HFF-Myc (cell line): Measurements from ENCODE around the gene CMBL.

ENCODE experiments used
- DNase-seq: peaks from one replicate; pipeline ENCODE4 v3.0.0-alpha.2; 2011; ENCODE audit warnings: low read depth; ENCODE audit errors: extremely low read depth
- H3K4me3 ChIP-seq: replicated peaks from 2 replicates; pipeline ENCODE4 v1.5.1; 2011; ENCODE audit warnings: low read depth, mild to moderate bottlenecking, control low read depth, low read length
- TF ChIP-seq, protein P1 (sequence below): IDR thresholded peaks from 2 replicates; pipeline ENCODE4 v1.5.1; 2012; ENCODE audit warnings: mild to moderate bottlenecking, low read depth, low read length, control low read depth; ENCODE audit errors: missing control alignments

CMBL gene

DNA sequence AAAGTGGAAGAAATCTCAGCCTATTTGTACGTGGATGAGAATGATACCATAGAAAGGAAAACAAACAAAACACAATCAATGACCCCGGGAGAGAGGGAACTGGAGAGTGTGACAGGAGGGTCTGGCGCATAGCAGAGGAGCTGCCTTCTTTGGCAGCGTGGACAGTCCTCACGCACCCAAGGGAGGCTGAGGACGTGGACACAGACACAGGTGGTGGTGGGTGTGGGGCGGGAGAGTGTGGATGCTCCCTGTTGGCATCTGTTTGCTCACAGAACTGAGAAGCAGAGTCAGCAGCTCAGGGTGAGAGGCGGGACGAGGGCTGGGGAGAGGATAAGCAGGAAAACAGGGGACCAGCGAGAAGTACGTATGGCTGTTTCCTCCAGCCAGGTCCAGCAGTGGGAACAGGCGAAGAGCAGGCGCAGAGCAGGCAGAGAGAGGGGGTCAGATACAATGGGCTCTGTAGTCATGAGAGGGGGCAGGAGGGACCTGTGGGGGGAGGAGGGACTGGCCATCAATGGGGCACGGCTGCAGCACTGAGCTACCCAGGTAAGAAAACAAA is 10.0 kb downstream of the CMBL start:
- TF ChIP-seq, protein P1, sequence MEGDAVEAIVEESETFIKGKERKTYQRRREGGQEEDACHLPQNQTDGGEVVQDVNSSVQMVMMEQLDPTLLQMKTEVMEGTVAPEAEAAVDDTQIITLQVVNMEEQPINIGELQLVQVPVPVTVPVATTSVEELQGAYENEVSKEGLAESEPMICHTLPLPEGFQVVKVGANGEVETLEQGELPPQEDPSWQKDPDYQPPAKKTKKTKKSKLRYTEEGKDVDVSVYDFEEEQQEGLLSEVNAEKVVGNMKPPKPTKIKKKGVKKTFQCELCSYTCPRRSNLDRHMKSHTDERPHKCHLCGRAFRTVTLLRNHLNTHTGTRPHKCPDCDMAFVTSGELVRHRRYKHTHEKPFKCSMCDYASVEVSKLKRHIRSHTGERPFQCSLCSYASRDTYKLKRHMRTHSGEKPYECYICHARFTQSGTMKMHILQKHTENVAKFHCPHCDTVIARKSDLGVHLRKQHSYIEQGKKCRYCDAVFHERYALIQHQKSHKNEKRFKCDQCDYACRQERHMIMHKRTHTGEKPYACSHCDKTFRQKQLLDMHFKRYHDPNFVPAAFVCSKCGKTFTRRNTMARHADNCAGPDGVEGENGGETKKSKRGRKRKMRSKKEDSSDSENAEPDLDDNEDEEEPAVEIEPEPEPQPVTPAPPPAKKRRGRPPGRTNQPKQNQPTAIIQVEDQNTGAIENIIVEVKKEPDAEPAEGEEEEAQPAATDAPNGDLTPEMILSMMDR, result no peak
- no peak overlapping the region for H3K4me3 ChIP-seq
- no peak for DNase-seq

DNA sequence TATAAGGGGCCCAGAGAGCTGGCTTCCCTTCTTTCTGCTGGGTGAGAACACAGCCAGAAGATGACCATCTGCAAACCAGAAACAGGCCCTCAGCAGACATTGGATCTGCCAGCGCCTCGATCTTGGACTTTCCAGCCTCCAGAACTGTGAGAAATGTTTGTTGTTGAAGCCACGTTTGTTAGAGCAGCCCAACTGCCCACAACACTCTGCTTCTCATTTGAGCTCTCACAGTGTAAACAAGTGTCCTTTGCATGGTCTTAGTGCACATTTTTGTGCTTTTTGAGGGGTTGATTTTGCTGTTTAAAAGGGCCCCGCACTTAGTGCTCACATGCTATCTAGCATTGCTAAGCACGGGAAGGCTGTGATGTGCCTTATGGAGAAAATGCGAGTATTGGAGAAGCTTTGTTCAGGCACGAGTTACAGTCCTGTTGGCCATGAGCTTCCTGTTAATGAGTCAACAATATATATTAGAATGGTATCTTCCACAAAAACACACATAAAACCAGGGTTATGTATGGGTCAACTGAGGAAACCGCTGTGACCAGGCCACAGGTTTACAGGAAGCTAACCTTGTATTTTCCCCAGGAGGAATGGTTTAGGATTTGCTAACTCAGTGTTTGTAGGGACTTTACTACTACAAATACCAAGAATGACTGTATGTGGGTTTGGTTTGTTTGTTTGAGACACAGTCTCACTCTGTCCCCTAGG is 11.9 kb downstream of the CMBL start:
- DNase-seq, result no peak
- H3K4me3 ChIP-seq, result no peak overlapping the region
- TF ChIP-seq, protein P1, result no peak

DNA sequence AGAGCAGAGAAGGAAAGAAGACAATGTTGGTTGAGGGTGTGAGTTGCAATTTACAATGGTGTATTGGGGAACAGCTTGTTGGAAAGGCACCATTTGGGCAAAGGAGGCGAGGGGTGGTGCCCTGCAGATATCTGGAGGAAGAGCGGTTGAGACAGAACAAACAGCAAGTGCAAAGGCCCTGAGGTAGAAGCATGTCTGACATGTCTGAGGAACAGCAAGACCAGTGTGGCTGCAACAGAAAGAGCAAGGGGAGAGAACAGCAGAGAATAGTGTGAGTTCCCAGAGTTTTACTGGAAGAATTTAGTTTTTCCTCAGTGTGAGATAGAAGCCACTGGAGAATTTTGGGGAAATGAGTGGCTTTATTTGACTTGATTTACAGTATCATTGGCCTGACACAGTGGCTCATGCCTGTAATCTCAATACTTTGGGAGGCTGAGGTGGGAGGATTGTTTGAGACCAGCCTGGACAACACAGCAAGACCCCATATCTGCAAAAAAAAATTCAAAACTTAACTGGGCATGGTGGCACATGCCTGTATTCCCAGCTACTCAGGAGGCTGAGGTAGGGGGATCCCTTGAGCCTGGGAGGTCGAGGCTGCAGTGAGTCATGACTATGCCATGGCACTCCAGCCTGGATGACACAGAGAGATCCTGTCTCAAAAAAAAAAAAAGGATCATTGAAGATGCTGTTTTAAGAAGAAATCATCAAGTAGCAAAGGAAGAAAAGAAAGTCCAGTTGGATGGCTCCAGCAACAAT is 13.6 kb downstream of the CMBL start:
- H3K4me3 ChIP-seq, result no peak overlapping the region
- TF ChIP-seq, protein P1, result no peak
- no peak for DNase-seq

DNA sequence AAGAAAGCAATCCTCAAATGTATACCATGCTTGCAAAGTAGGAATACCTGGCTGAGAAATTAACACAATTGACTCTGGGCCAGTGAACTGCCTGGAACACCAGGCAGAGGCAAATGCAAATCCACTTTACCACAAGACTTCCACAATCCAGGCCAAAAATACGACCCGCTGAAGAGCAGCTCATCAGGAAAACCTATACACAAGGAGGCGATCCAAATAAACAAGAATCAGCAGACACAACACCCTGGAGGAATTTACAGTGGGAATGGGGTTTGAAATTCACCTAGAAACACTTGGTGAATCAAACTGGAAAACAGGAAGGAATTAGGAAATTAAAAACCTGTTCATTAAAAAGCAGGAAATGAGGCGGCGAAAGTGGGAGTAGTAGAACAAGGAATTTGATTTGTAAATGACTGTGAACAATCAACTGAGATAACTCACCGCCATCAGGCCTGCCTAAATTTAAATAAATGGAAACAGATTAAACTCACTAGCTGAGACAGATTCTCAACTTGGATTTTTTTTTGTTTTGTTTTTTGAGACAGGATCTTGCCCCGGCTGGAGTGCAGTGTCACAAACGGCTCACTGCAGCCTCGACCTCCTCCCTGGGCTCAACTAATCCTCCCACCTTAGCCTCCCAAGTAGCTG is 15.9 kb downstream of the CMBL start:
- TF ChIP-seq, protein P1, result no peak
- DNase-seq, result no peak
- no peak overlapping the region for H3K4me3 ChIP-seq

DNA sequence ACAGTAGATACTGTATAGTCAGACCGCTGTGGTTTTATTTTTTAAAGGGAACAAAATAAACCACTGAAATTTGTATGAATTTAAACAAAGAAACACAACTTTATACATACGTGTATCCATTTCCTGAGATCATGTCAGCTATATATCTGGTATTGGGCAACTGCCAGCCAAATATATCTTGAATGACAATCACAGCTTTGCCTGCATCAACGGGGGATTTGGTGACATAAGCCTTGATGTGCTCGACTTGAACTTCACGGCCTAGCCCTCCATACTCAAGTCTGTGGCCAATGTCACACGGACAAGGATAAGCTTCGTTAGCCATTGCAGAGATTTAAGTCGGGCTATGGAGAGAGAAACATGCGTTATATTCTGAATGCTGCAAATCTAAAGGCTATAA is 17.3 kb downstream of the CMBL start:
- TF ChIP-seq, protein P1, result no peak

DNA sequence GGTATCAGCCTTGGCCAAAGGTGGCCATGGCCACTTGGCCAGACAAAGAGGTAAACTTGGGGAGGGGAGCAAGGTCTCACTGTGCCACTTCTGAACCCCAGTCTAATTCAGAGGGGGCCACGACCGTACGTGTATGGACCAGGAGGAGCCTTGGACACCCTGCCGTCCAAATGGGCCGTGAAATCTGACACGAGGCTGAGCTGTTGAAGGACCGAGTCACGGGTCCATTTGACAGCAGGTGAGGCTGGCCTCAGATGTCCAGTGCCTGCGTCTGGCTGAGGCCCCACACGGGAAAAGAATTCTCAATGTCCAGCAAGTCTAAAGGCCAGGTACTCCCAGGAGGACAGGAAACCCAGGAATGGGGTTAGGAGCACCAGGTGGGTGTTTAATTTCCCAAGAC is 17.7 kb downstream of the CMBL start:
- TF ChIP-seq, protein P1, result no peak
- DNase-seq, result no peak
- no peak overlapping the region for H3K4me3 ChIP-seq

More for the DNA sequence above, 17.3 kb downstream of the CMBL start:
- no peak overlapping the region for H3K4me3 ChIP-seq
- no peak for DNase-seq
